Glutamatergic neuron (in vitro differentiated cells): ENCODE measurements around the gene DNAJC18. TPM values are rescaled to one million over a fixed set of nuclear protein-coding genes. Genes with fewer than 3 reads are reported as not detected.

Experiments used
- DNase-seq: peaks from one replicate; pipeline ENCODE4 v3.0.0; 2022
- H3K27ac Mint-ChIP-seq: one replicate; pipeline ENCODE4 v1.8.0; 2020; ENCODE audit warnings: mild to moderate bottlenecking, mixed read lengths, inconsistent platforms; ENCODE audit not compliant: unreplicated experiment
- H3K27me3 Mint-ChIP-seq: one replicate; pipeline ENCODE4 v1.8.0; 2020; ENCODE audit warnings: mild to moderate bottlenecking, moderate library complexity, mixed read lengths, inconsistent platforms; ENCODE audit not compliant: unreplicated experiment
- H3K36me3 Mint-ChIP-seq: one replicate; pipeline ENCODE4 v1.8.0; 2020; ENCODE audit warnings: mild to moderate bottlenecking, mixed read lengths, inconsistent platforms; ENCODE audit not compliant: unreplicated experiment
- H3K4me1 Mint-ChIP-seq: one replicate; pipeline ENCODE4 v1.8.0; 2020; ENCODE audit warnings: mild to moderate bottlenecking, low read depth, mixed read lengths, inconsistent platforms; ENCODE audit not compliant: unreplicated experiment
- H3K4me3 Mint-ChIP-seq: one replicate; pipeline ENCODE4 v1.8.0; 2020; ENCODE audit warnings: mild to moderate bottlenecking, mixed read lengths, inconsistent platforms; ENCODE audit not compliant: unreplicated experiment
- H3K9me3 Mint-ChIP-seq: one replicate; pipeline ENCODE4 v1.8.0; 2020; ENCODE audit warnings: mild to moderate bottlenecking, moderate library complexity, mixed read lengths, inconsistent platforms; ENCODE audit not compliant: unreplicated experiment
- total RNA-seq: library from RNA; stranded (reverse); fragmentation: NEBNext Ultra II Directional; extraction: Animal tissue kit (Norgen Biotek cat#: 25700); gene quantifications from one replicate; pipeline ENCODE4 v1.2.1, GENCODE V29; 2021; ENCODE audit not compliant: unreplicated experiment
- TF ChIP-seq, protein P1 (sequence below): fragments of 200-600 bp; sonication (generic); IDR thresholded peaks from one replicate; pipeline ENCODE4 v1.5.0; 2021; ENCODE audit not compliant: partially characterized antibody, unreplicated experiment

DNAJC18 gene
- total RNA-seq, 1 donor from 2014 or later: 55.9 TPM

DNA sequence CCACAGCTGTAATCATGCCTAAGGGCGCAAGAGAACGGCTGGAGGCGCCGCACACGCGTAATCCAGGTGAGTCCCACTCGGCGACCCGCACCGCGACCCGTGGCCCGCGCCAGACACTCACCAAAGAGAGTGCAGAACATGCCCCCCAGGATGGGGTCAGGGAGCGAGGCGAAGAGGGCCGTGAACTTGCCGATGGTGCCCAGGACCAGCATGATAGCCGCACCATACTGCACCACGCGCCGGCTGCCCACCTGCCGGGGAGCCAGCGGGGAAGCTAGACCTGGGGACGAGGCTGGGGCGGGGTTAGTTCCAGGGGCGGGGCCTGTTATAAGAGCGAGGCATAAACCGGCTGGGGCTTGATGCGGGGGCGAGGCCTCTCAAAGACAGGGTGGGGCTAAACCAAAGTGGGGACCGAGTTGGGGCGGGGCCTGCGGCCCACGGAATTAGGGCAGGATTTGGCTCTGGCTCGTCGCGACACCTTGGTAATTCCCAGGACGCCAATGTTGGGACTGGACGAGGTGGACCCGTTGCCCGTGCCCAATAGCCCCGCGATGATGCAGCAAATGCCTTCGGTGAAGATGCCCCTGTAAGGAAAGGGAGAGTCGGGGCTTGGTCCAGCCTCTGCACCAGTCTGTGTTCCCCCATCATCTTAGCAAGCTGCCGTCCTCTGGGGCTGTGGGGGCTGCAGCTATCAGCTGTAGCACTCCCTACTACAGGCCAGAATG lies 61.1 kb downstream of the DNAJC18 start:
- TF ChIP-seq, protein P1, sequence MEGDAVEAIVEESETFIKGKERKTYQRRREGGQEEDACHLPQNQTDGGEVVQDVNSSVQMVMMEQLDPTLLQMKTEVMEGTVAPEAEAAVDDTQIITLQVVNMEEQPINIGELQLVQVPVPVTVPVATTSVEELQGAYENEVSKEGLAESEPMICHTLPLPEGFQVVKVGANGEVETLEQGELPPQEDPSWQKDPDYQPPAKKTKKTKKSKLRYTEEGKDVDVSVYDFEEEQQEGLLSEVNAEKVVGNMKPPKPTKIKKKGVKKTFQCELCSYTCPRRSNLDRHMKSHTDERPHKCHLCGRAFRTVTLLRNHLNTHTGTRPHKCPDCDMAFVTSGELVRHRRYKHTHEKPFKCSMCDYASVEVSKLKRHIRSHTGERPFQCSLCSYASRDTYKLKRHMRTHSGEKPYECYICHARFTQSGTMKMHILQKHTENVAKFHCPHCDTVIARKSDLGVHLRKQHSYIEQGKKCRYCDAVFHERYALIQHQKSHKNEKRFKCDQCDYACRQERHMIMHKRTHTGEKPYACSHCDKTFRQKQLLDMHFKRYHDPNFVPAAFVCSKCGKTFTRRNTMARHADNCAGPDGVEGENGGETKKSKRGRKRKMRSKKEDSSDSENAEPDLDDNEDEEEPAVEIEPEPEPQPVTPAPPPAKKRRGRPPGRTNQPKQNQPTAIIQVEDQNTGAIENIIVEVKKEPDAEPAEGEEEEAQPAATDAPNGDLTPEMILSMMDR: no peak
- peaks cover 4% of the 10 kb centered on the region for H3K27me3 Mint-ChIP-seq
- peaks cover 4% of the 10 kb centered on the region for H3K9me3 Mint-ChIP-seq
- H3K4me1 Mint-ChIP-seq: no peaks in the 10 kb centered on the region
- H3K27ac Mint-ChIP-seq: no peak overlapping the region
- H3K4me3 Mint-ChIP-seq: no peak overlapping the region
- H3K36me3 Mint-ChIP-seq: no peaks in the 10 kb centered on the region
- no peak for DNase-seq

DNA sequence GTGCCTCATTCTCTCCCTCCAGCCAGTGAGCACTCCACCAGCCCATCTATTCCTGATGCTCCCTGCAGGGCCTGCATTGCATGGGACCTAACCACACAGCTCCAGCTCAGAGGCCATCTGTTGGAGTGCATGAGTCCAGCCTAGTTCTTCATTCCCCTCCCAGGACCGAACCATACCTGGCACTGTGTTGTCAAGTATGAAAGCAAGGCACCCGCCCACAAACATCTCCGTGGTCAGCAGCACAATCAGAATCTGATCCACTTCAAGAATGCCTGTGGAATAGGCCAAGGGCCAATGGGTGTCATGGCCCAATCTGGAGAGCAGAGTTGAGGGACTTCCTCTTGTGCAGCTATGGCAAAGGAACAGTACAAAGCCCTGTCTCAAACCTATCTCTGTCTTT lies 62.1 kb downstream of the DNAJC18 start:
- H3K36me3 Mint-ChIP-seq: no peaks in the 10 kb centered on the region
- H3K4me1 Mint-ChIP-seq: no peaks in the 10 kb centered on the region
- no peak overlapping the region for H3K27ac Mint-ChIP-seq
- TF ChIP-seq, protein P1: no peak
- H3K27me3 Mint-ChIP-seq: peaks cover 4% of the 10 kb centered on the region
- H3K9me3 Mint-ChIP-seq: peaks cover 4% of the 10 kb centered on the region
- DNase-seq: no peak
- no peak overlapping the region for H3K4me3 Mint-ChIP-seq

DNA sequence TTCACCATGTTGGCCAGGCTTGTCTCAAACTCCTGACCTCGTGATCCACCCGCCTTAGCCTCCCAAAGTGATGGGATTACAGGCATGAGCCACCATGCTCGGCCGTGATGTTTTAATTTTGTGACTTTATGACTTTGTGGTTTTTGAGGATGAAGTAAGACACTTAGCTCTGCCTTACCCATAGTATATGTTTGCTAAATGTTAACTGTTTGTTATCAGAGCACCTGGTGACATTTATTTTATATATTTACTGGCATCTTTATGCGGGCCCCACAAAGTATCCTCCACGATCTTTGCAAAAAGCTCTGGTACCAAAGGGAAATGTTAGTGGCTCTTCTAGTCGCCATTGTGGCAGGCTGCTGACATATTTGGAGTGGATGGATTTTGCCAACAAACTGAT lies 63.0 kb downstream of the DNAJC18 start:
- peaks cover 4% of the 10 kb centered on the region for H3K27me3 Mint-ChIP-seq
- peaks cover 4% of the 10 kb centered on the region for H3K9me3 Mint-ChIP-seq
- no peak overlapping the region for H3K27ac Mint-ChIP-seq
- no peaks in the 10 kb centered on the region for H3K4me1 Mint-ChIP-seq
- H3K36me3 Mint-ChIP-seq: no peaks in the 10 kb centered on the region
- no peak for DNase-seq
- TF ChIP-seq, protein P1: no peak
- H3K4me3 Mint-ChIP-seq: no peak overlapping the region

DNA sequence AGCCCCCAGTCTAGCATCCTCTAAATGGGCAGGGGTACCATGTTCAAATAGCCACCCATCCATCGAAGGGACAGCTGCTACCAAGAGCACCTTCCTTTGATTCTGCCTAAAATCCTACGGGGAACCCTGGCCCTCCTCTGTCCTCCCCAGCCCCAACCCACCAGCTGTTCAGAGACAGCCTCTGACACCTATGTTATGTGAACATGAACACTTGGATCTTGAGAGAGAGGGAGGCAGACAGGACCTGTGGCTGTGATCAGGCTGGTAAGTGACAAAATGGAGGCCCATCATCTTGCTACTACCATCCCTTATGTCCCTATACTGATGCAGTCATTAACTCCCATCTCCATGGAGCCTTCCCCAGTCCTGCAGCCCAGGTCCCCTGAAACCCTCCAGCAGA lies 64.4 kb downstream of the DNAJC18 start:
- H3K4me1 Mint-ChIP-seq: no peaks in the 10 kb centered on the region
- TF ChIP-seq, protein P1: no peak
- peaks cover under 1% of the 10 kb centered on the region for H3K27me3 Mint-ChIP-seq
- DNase-seq: no peak
- H3K9me3 Mint-ChIP-seq: peaks cover 4% of the 10 kb centered on the region
- H3K36me3 Mint-ChIP-seq: no peaks in the 10 kb centered on the region
- H3K4me3 Mint-ChIP-seq: no peak overlapping the region
- H3K27ac Mint-ChIP-seq: peak overlapping the region; percentile 38

DNA sequence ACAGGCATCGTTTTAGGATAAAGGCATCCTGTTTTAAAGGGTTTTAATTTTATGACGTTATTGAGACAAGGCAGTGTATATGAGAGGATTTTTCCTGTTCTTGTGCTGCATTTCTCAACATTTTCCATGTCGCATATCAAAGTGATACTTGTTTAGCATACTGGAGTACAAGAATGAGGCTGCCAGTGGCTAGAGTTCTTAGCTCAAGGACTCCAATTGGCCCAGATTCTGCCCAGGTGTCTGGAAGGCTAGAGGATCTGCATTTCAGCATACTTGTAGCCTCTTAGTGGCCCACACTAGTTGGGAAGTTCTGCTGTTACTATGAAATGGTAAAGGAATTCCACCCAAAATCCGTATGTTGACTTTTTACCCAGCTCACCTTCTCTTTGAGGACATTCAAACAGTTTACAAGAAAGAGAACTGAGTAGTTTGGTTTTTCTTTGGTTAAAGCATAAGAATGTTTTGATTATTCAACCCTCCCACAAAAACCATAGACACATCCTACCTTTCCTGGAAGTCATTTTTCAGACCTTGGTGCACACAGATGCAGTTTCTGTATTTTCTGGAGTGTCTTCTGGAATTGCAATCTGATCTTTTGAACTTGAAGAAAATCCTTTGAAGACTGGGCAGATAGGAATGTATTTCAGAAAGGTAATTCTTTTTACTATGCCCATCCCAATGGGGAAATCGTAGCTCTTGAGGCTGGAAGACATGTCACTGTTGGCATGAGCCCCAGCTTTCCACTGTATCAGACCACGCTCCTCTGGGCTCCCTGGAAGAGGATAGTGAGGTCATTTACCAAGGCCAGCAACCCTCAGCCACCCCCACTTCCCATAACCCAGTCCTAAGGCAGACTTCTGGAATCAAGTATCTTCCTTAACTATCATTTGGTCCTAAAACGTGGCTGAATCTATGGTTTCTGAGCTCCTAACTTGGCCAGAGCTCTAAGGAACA lies 67.6 kb downstream of the DNAJC18 start:
- Mint-ChIP-seq H3K9me3 (peaks cover 3% of the 10 kb centered on the region), H3K4me1 (no peaks in the 10 kb centered on the region), H3K4me3 (no peak overlapping the region), H3K27ac (no peak overlapping the region), H3K27me3 (no peaks in the 10 kb centered on the region), H3K36me3 (no peaks in the 10 kb centered on the region)
- TF ChIP-seq, protein P1: no peak
- DNase-seq: no peak
